Activated B cell treated with CpG ODN at 0.5 μM for 24 hours (primary cell): Measurements from ENCODE around the gene PHF2. TPM values are rescaled to one million over a fixed set of nuclear protein-coding genes. Genes with fewer than 3 reads are reported as not detected.
A peak's percentile ranks its signal among the peaks of the same experiment; 100 is the strongest.

Experiments used
- ATAC-seq: fragments of 200-7000 bp; cut with Tn5 transposase; one replicate; pipeline ENCODE4 v1.10.0; 2021; ENCODE audit warnings: low read depth, mild to moderate bottlenecking, moderate library complexity
- CTCF ChIA-PET: fragments of 350-600 bp; sonication (Branson Sonifier 250); formaldehyde crosslinking; loops from one replicate; lab custom pipeline; 2021; ENCODE audit warnings: antibody characterized with exemption; lab: Charles Lee
- POLR2A ChIA-PET: fragments of 350-600 bp; sonication (Branson Sonifier 250); formaldehyde crosslinking; loops from one replicate; lab custom pipeline; 2021; ENCODE audit warnings: antibody characterized with exemption; lab: Charles Lee
- DNase-seq: peaks from one replicate; pipeline ENCODE4 v3.0.0; 2022
- H3K27ac Mint-ChIP-seq: one replicate; pipeline ENCODE4 v1.8.0; 2020; ENCODE audit warnings: mixed read lengths
- H3K27me3 Mint-ChIP-seq: one replicate; pipeline ENCODE4 v1.8.0; 2021; ENCODE audit warnings: mixed read lengths
- H3K36me3 Mint-ChIP-seq: one replicate; pipeline ENCODE4 v1.8.0; 2021; ENCODE audit warnings: low read depth, mixed read lengths
- H3K4me1 Mint-ChIP-seq: one replicate; pipeline ENCODE4 v1.8.0; 2021; ENCODE audit warnings: mixed read lengths
- H3K4me3 Mint-ChIP-seq: one replicate; pipeline ENCODE4 v1.8.0; 2020; ENCODE audit warnings: mild to moderate bottlenecking, mixed read lengths
- H3K9me3 Mint-ChIP-seq: one replicate; pipeline ENCODE4 v1.8.0; 2020; ENCODE audit warnings: mixed read lengths
- CTCF ChIP-seq: fragments of 200-600 bp; IDR thresholded peaks from one replicate; pipeline ENCODE4 v1.8.0; 2022; ENCODE audit warnings: antibody characterized with exemption, mild to moderate bottlenecking
- intact Hi-C: fragments of 100-400 bp; cut with micrococcal nuclease; formaldehyde crosslinking; loops from one replicate; pipeline ENCODE4 v1.15.1; 2024
- total RNA-seq: library from RNA; stranded (reverse); gene quantifications from 2 replicates; pipeline ENCODE4 v1.2.3, GENCODE V29; 2022

Gene PHF2
- total RNA-seq, 1 donor from 2014 or later = 18.2 TPM

- ChIA-PET POLR2A (no interaction called here), CTCF (no interaction called here)
- Mint-ChIP-seq H3K27ac (no peak overlapping the region), H3K9me3 (no peaks in the 10 kb centered on the region), H3K36me3 (peaks cover 47% of the 10 kb centered on the region), H3K4me1 (no peaks in the 10 kb centered on the region), H3K27me3 (no peaks in the 10 kb centered on the region), H3K4me3 (no peak overlapping the region)
- DNase-seq (no peak), ATAC-seq (no peak)
- intact Hi-C loops = no loop called here
- TF ChIP-seq CTCF = no peak
Observed at GRCh38 chr9:93676310-93677047, 100.1 kb downstream of the PHF2 start.

- peak; percentile 10 for DNase-seq
- TF ChIP-seq CTCF = no peak
- Mint-ChIP-seq H3K36me3 (peaks cover 47% of the 10 kb centered on the region), H3K4me1 (no peaks in the 10 kb centered on the region), H3K4me3 (no peak overlapping the region), H3K9me3 (no peaks in the 10 kb centered on the region), H3K27me3 (no peaks in the 10 kb centered on the region), H3K27ac (no peak overlapping the region)
- intact Hi-C loops = no loop called here
- CTCF ChIA-PET = no interaction called here
- no peak for ATAC-seq
- POLR2A ChIA-PET = no interaction called here
Observed at GRCh38 chr9:93677048-93677571, 100.7 kb downstream of the PHF2 start.

- Mint-ChIP-seq H3K27ac (no peak overlapping the region), H3K36me3 (peaks cover 46% of the 10 kb centered on the region), H3K4me1 (no peaks in the 10 kb centered on the region), H3K4me3 (no peak overlapping the region), H3K27me3 (peaks cover 2% of the 10 kb centered on the region), H3K9me3 (no peaks in the 10 kb centered on the region)
- no peak for TF ChIP-seq CTCF
- intact Hi-C loops = no loop called here
- peak; percentile 9 for DNase-seq
- POLR2A ChIA-PET = no interaction called here
- ATAC-seq = no peak
- CTCF ChIA-PET = no interaction called here
Observed at GRCh38 chr9:93677641-93678136, 101.3 kb downstream of the PHF2 start.

GRCh38 chr9:93678199-93679019 lies 102.0 kb downstream of the PHF2 start:
- Mint-ChIP-seq H3K4me1 (no peaks in the 10 kb centered on the region), H3K4me3 (no peak overlapping the region), H3K27ac (no peak overlapping the region), H3K27me3 (peaks cover 2% of the 10 kb centered on the region), H3K9me3 (no peaks in the 10 kb centered on the region), H3K36me3 (peaks cover 39% of the 10 kb centered on the region)
- no peak for TF ChIP-seq CTCF
- DNase-seq = peak; percentile 11
- no peak for ATAC-seq
- intact Hi-C loops = no loop called here
- CTCF ChIA-PET = no interaction called here
- POLR2A ChIA-PET = no interaction called here
